Fibroblast of peridontal ligament (primary cell): ENCODE measurements around the gene ENHO.

Experiments
- DNase-seq: peaks from one replicate; pipeline ENCODE4 v3.0.0-alpha.2; 2010; ENCODE audit errors: extremely low read depth

The ENHO gene

DNA sequence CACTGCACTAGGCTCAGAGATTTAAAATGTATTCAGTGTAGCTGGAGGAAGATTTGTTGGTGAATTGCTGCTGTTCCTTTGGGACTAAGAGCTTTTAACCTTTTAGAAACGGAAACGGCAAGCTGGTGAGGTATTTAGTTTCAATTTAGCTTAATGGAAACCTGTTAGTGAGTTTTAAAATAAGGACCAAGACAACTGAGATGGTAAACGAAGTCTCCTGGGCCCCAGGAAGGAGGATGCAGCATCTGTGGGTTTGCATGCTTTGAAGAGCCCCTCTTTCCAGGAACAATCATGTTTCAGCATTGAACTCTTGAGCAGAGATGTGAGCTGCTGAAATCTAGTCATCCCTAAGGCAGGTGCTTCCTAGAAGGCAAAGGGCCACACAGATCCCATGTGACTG lies 47.7 kb downstream of the ENHO start:
- DNase-seq, result no peak
